Raji (cell line): ENCODE data around the gene URAD.

Experiments used
- POLR2A ChIP-seq: IDR thresholded peaks from 2 replicates; pipeline ENCODE4 v1.6.1; 2011; ENCODE audit warnings: low read depth, low read length, control low read depth; ENCODE audit not compliant: insufficient read depth

Gene URAD

GRCh38 chr13:27976362-27977091 lies 12.0 kb downstream of the URAD start:
- TF ChIP-seq POLR2A = no peak

DNA sequence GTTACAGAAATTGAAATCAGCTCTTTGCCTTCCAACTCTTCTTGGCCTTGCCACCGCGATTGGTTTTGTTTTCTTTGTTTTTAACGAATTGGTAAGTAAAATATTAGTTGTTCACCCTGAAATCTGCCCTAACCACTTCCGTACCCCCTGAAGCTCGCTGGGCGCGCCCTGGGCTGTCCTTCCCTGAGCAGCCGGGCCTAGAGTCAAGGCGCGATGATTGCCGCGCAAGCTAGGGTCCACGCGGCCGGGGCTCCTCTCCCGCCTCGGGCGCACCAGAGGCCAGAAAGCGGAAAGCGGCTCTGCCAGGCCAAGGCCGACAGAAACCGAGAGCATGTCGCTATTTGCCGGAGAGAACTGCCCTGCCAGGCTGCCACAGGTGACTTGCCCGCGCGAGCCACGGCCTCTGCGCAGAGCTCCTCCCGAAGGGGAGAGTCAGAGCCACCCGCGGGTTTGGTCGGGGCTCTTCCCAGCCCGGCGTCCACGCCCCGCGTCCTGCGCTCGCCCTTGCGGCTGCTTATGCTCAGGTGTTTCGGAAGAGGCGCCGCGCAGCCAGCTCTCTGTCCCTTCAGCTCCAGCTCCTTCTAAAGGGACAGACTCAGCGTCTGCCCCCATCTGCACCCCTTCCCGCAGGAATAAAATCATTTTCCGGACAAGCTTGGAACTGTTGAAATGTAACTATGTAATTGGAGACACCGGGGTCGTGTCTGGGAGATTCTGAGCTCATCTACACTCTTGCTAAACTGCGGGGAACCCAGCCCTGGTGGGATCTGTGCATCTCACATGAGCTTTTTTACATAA lies 12.7 kb downstream of the URAD start:
- no peak for TF ChIP-seq POLR2A

DNA sequence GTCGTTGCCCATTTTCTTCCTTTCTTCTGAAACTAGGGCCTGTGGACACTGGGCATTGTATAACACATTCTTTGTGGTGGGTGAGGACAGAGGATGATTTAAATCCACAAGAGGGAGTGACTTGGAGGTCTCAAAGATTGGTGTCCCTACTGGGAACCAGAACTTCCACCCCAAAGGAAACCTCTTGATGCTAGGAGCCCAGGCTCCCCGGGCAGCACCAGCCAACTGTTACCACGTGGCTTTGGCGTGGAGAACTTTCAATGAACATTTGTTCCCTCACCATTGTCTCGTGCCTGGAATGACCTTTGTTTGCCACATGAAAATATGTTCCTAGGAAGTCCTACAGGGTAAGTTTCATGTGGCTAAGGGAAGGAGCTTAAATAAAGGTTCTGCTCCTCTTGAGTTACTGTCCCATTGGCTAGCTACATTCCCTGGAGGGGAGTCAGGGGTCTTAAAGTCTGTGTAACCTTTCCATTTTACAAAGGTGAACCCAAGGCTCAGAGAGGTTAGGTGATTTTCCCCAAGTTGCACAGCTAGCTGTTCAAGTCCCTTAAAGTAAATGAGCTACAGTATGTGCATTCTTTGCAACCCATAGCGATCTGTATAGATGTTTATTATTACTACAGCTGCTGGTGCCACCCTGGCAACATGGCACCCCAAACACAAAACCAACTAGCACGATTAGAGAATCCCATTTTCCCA lies 14.4 kb downstream of the URAD start:
- no peak for TF ChIP-seq POLR2A

- TF ChIP-seq POLR2A = no peak
Observed at GRCh38 chr13:27973291-27973690, 15.2 kb downstream of the URAD start.

DNA sequence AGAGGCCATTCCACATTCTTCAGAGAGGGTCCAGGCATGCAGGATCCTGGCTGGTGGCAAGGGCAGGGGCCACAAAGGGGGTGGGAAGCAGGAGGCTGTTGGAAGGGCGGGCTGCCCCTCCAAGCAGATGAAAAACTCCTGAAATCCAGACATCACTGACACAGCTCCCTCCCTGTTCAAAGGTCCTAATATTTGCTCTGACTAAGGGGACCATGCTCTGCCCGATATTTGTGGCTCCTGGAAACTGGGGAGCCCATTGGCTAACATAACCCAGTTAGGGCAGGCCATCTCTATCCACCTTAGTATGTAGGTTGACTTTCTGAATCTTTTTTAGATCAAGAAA lies 16.0 kb downstream of the URAD start:
- TF ChIP-seq POLR2A = no peak

GRCh38 chr13:27971776-27972477 lies 16.6 kb downstream of the URAD start:
- TF ChIP-seq POLR2A = no peak

GRCh38 chr13:27971236-27971645 lies 17.3 kb downstream of the URAD start:
- TF ChIP-seq POLR2A = no peak

DNA sequence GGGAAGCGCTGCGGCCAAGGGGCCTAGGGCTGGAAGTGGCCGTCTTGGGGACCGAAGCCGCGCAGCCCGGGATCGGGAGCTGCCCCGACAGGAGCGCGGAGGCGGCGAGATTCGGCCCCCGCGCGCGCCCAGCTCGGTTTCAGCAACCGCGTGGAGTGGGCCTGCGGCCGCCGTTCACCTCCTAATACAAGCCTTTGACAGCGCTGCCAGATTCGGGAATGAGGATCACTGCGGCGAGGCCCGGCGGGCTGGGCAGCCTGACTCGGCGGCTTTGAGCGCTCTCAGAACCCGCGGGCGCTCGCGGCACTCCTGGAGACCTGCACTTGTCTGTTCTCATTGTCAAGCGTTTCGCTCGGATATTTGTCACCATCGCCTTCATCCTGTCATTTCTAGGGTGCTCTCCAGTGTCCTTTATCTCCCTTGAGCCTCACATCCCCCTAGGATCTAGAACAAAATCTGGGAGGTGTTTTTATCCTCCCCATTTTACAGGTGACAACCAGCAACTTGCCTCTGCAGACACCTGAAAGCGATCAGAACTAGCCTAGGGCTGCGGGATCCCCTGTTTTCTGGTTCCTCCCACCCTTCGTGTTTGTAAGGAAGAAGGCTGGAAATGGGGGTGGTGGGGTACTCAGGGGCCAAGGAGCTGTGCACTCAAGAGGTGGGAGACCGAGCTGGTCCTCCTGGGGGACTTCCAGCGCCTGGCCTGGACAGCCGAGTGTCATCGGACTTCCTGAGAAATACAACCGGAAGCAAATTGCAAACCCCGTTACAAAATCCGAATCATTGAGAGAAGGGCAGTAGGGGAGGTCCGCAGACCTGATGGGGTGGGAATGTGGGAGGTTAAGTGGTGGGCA lies 17.9 kb downstream of the URAD start:
- no peak for TF ChIP-seq POLR2A

DNA sequence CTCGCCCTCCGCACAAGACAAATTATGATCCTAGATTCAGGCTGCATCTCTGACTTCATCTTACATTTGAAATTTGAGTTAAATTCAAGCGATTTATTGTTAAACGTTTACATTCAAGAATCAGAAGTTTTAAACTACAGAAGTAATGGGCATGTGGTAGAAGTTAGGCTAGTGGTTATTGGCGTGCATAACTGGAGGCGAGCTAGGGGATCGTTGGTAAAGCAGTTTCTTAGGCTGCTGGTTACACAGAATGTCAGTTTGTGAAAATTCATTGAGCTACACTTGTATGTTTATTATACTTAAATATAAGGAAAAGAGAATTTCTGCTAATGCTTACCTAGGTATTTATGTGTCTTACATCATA lies 18.6 kb downstream of the URAD start:
- TF ChIP-seq POLR2A = no peak

GRCh38 chr13:27969082-27969865 lies 19.2 kb downstream of the URAD start, which contains the start of gene CDX2:
TSS of gene CDX2 (minus strand) at chr13:27969315. CDS start at chr13:27969006, 309 bp downstream.
- no peak for TF ChIP-seq POLR2A

DNA sequence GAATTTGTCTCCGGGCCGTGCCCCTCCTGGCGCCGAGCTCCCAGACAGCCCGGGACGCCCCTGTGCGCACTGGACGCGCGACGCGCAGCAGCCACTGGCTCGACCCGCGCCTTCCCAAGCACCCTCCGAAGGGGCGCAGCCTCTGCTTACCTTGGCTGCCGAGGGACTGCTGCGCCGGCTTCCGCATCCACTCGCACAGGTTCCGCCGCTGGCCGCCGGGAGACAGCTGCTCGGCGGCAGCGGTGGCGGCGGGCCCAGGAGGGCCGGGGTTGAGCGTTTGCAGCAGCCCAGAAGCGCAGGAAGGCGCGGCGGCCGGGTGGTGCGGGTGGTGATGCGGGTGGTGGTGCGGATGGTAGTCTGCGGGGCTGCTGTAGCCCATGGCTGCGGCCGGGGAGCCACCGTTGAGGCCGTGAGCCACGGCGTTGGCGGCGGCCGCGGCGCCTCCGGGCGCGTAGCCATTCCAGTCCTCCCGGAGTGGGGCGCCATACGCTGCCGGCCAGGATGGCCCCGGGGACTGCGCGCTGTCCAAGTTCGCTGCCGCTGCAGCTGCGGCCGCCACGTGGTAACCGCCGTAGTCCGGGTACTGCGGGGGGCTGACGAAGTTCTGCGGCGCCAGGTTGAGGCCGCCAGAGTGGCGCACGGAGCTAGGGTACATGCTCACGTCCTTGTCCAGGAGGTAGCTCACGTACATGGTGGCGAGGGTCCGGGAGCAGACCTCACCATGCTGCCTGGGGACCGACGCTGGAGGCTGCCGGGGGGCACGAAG lies 20.0 kb downstream of the URAD start:
- no peak for TF ChIP-seq POLR2A

DNA sequence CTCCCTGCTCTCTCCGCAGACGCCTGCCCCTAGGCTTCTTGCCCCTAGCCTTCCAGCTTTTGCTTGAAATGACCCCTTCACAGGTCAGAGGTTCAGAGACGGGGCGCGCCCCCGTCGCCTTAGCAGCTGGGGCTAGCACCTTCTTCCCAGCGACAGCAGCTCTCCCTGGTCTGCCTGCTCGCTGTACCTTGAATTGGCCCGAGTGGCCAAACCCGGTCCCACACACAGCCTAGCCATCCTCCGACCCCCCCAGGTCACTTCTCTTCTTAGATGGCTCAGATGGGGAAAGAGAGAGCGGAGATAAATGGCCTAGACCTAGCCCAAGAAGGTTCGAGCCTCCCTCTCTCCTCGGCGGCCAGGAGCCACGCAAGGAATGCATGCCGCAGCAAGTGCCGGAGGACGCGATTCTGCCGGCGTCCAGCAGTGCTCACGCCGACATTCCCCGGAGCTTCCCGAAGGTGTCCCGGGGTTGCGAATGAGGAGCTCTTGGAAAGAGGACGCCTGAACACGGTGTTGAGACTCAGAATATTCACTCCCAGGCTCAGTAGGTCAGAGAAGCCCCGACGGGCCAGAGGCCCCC lies 20.7 kb downstream of the URAD start:
- no peak for TF ChIP-seq POLR2A
